H9 (cell line): ENCODE data around the gene GABRE. TPM values are rescaled to one million over a fixed set of nuclear protein-coding genes. Genes with fewer than 3 reads are reported as not detected.

Source experiments
- DNase-seq: peaks from one replicate; pipeline ENCODE4 v3.0.0-alpha.2; 2017
- H2AFZ ChIP-seq: one replicate; pipeline ENCODE4 v1.6.1; 2013; ENCODE audit warnings: mild to moderate bottlenecking, low read length, control low read depth, moderate library complexity
- H2AK5ac ChIP-seq: 2 replicates; pipeline ENCODE4 v1.6.1; 2013; ENCODE audit warnings: low read length, control low read depth, mixed read lengths; ENCODE audit not compliant: insufficient read length
- H2BK120ac ChIP-seq: one replicate; pipeline ENCODE4 v1.6.1; 2013; ENCODE audit warnings: low read depth, mild to moderate bottlenecking, low read length, control low read depth, inconsistent platforms; ENCODE audit not compliant: poor library complexity, severe bottlenecking
- H2BK12ac ChIP-seq: 2 replicates; pipeline ENCODE4 v1.6.1; 2013; ENCODE audit warnings: low read length, control low read depth, mixed read lengths, low read depth; ENCODE audit not compliant: insufficient read length
- H2BK15ac ChIP-seq: 2 replicates; pipeline ENCODE4 v1.6.1; 2013; ENCODE audit warnings: low read depth, low read length, control low read depth
- H2BK20ac ChIP-seq: one replicate; pipeline ENCODE4 v1.6.1; 2013; ENCODE audit warnings: low read depth, mild to moderate bottlenecking, low read length, control low read depth, inconsistent platforms; ENCODE audit not compliant: poor library complexity, severe bottlenecking
- H2BK5ac ChIP-seq: 2 replicates; pipeline ENCODE4 v1.6.1; 2013; ENCODE audit warnings: low read length, control low read depth, mixed read lengths; ENCODE audit not compliant: insufficient read length
- H3K14ac ChIP-seq: 2 replicates; pipeline ENCODE4 v1.6.1; 2013; ENCODE audit warnings: low read length, control low read depth; ENCODE audit not compliant: insufficient read depth
- H3K18ac ChIP-seq: 2 replicates; pipeline ENCODE4 v1.6.1; 2013; ENCODE audit warnings: low read depth, mild to moderate bottlenecking, mixed read lengths, low read length, control low read depth; ENCODE audit not compliant: insufficient read length
- H3K23ac ChIP-seq: 2 replicates; pipeline ENCODE4 v1.6.1; 2013; ENCODE audit warnings: low read length, control low read depth, mixed read lengths, low read depth; ENCODE audit not compliant: insufficient read length
- H3K23me2 ChIP-seq: 2 replicates; pipeline ENCODE4 v1.6.1; 2013; ENCODE audit warnings: low read depth, mild to moderate bottlenecking, mixed read lengths, low read length, control low read depth; ENCODE audit not compliant: insufficient read length, poor library complexity, severe bottlenecking
- H3K27ac ChIP-seq: 2 replicates; pipeline ENCODE4 v1.5.1; 2013; ENCODE audit warnings: low read length, control low read depth, mixed read lengths, low read depth; ENCODE audit not compliant: insufficient read length
- H3K27me3 ChIP-seq: 2 replicates; pipeline ENCODE4 v1.6.1; 2013; ENCODE audit warnings: low read length, control low read depth, inconsistent platforms; ENCODE audit not compliant: insufficient read depth
- H3K4ac ChIP-seq: 2 replicates; pipeline ENCODE4 v1.6.1; 2013; ENCODE audit warnings: low read depth, mild to moderate bottlenecking, control low read depth, inconsistent platforms, low read length, moderate library complexity
- H3K4me1 ChIP-seq: 2 replicates; pipeline ENCODE4 v1.6.1; 2013; ENCODE audit warnings: low read length, control low read depth, inconsistent platforms; ENCODE audit not compliant: insufficient read depth
- H3K4me2 ChIP-seq: 2 replicates; pipeline ENCODE4 v1.6.1; 2013; ENCODE audit warnings: low read length, control low read depth, mixed read lengths; ENCODE audit not compliant: insufficient read length, insufficient read depth
- H3K56ac ChIP-seq: 2 replicates; pipeline ENCODE4 v1.6.1; 2013; ENCODE audit warnings: low read depth, mild to moderate bottlenecking, mixed read lengths, low read length, control low read depth; ENCODE audit not compliant: insufficient read length
- H3K79me1 ChIP-seq: 2 replicates; pipeline ENCODE4 v1.6.1; 2013; ENCODE audit warnings: low read depth, mild to moderate bottlenecking, moderate library complexity, low read length, control low read depth, inconsistent platforms; ENCODE audit not compliant: insufficient read depth, poor library complexity, severe bottlenecking
- H3K79me2 ChIP-seq: 2 replicates; pipeline ENCODE4 v1.6.1; 2013; ENCODE audit warnings: low read length, control low read depth, inconsistent platforms; ENCODE audit not compliant: insufficient read depth
- H3K9ac ChIP-seq: 2 replicates; pipeline ENCODE4 v1.6.1; 2013; ENCODE audit warnings: low read length, control low read depth, mixed read lengths; ENCODE audit not compliant: insufficient read length; ENCODE audit errors: extremely low read depth
- H3K9me3 ChIP-seq: one replicate; pipeline ENCODE4 v1.6.1; 2013; ENCODE audit warnings: low read depth, low read length, inconsistent platforms; ENCODE audit not compliant: control insufficient read depth
- H3T11ph ChIP-seq: one replicate; pipeline ENCODE4 v1.6.1; 2013; ENCODE audit warnings: mild to moderate bottlenecking, low read length, control low read depth, inconsistent platforms
- H4K20me1 ChIP-seq: one replicate; pipeline ENCODE4 v1.6.1; 2013; ENCODE audit not compliant: control insufficient read depth, insufficient read length, insufficient read depth
- H4K5ac ChIP-seq: 2 replicates; pipeline ENCODE4 v1.6.1; 2013; ENCODE audit warnings: low read depth, mild to moderate bottlenecking, mixed read lengths, low read length, control low read depth; ENCODE audit not compliant: insufficient read length
- H4K8ac ChIP-seq: replicated peaks from 2 replicates; pipeline ENCODE4 v1.6.1; 2013; ENCODE audit warnings: low read length, control low read depth, mixed read lengths, low read depth; ENCODE audit not compliant: insufficient read length
- H4K91ac ChIP-seq: 2 replicates; pipeline ENCODE4 v1.6.1; 2013; ENCODE audit warnings: low read depth, mild to moderate bottlenecking, moderate library complexity, mixed read lengths, low read length, control low read depth; ENCODE audit not compliant: insufficient read length
- H3K27ac Mint-ChIP-seq, 3 experiments: 2 replicates in 2 of 3; 3 replicates in 1 of 3; pipeline ENCODE4 v1.8.0; 2020 to 2021; ENCODE audit warnings: mixed read lengths in 3 of 3, mild to moderate bottlenecking in 1 of 3, moderate library complexity in 1 of 3
- H3K27me3 Mint-ChIP-seq: 2 replicates; pipeline ENCODE4 v1.8.0; 2021; ENCODE audit warnings: low read depth, mild to moderate bottlenecking, moderate library complexity, mixed read lengths
- H3K36me3 Mint-ChIP-seq, 3 experiments: 2 replicates in 2 of 3; 3 replicates in 1 of 3; pipeline ENCODE4 v1.8.0; 2020 to 2021; ENCODE audit warnings: low read depth in 3 of 3, mixed read lengths in 3 of 3; ENCODE audit not compliant: insufficient read depth in 1 of 3
- H3K4me1 Mint-ChIP-seq, 2 experiments: 2 replicates each; pipeline ENCODE4 v1.8.0; 2020; ENCODE audit warnings: mixed read lengths in 2 of 2
- H3K4me3 Mint-ChIP-seq, 2 experiments: 2 replicates in 1 of 2; 3 replicates in 1 of 2; pipeline ENCODE4 v1.8.0; 2020 to 2021; ENCODE audit warnings: mild to moderate bottlenecking in 2 of 2, mixed read lengths in 2 of 2, moderate library complexity in 1 of 2
- H3K9me3 Mint-ChIP-seq, 2 experiments: 2 replicates in 1 of 2; 3 replicates in 1 of 2; pipeline ENCODE4 v1.8.0; 2020; ENCODE audit warnings: mild to moderate bottlenecking in 2 of 2, mixed read lengths in 2 of 2, moderate library complexity in 1 of 2
- CTCF ChIP-seq: fragments of 200-600 bp; sonication (generic); conservative IDR thresholded peaks from 3 replicates; pipeline ENCODE4 v1.8.0; 2021; ENCODE audit warnings: antibody characterized with exemption, mild to moderate bottlenecking
- WGBS: extraction: QIAGEN DNeasy Blood & Tissue Kit; methylation state at CpG from one replicate; pipeline ENCODE4 v1.1.7; 2013; ENCODE audit warnings: missing lambda C conversion rate, low lambda C conversion rate, mixed read lengths; ENCODE audit not compliant: insufficient read length; ENCODE audit errors: extremely low coverage; 5-methylcytosine and 5-hydroxymethylcytosine counted together
- total RNA-seq: library from RNA; stranded (reverse); gene quantifications from 2 replicates; pipeline ENCODE4 v1.2.1, GENCODE V29; 2021

The GABRE gene
- total RNA-seq, 1 experiment from 2014 or later: 1.8 TPM

GRCh38 chrX:151994476-151994875, 20.0 kb upstream of the GABRE start:
- peaks cover 64 to 66% of the 10 kb centered on the region in 2 experiments for H3K9me3 Mint-ChIP-seq
- H4K5ac ChIP-seq: no peak overlapping the region
- H3T11ph ChIP-seq: no peak overlapping the region
- H3K27me3 ChIP-seq: no peaks in the 10 kb centered on the region
- H2BK5ac ChIP-seq: no peak overlapping the region
- H3K14ac ChIP-seq: no peak overlapping the region
- H3K27ac Mint-ChIP-seq: no peak overlapping the region
- H2BK20ac ChIP-seq: no peak overlapping the region
- no peak overlapping the region for H2AK5ac ChIP-seq
- WGBS: no CpG with 5 or more reads among the region's 3 CpGs
- no peaks in the 10 kb centered on the region for H3K27me3 Mint-ChIP-seq
- no peak for DNase-seq
- no peak overlapping the region for H3K4me3 Mint-ChIP-seq
- H2BK12ac ChIP-seq: no peak overlapping the region
- H3K23me2 ChIP-seq: no peaks in the 10 kb centered on the region
- H3K56ac ChIP-seq: no peak overlapping the region
- H2BK120ac ChIP-seq: no peak overlapping the region
- no peak overlapping the region for H3K23ac ChIP-seq
- H3K9ac ChIP-seq: no peak overlapping the region
- no peak overlapping the region for H4K91ac ChIP-seq
- H4K8ac ChIP-seq: no peak overlapping the region
- no peak overlapping the region for H3K18ac ChIP-seq
- H3K9me3 ChIP-seq: peaks cover 29% of the 10 kb centered on the region
- no peak overlapping the region for H2AFZ ChIP-seq
- no peak for TF ChIP-seq CTCF
- H2BK15ac ChIP-seq: no peak overlapping the region
- no peaks in the 10 kb centered on the region for H3K36me3 Mint-ChIP-seq
- H3K4ac ChIP-seq: no peak overlapping the region
- no peak overlapping the region for H3K27ac ChIP-seq
- H3K4me1 Mint-ChIP-seq: 0 out of 4 replicates have a peak, but pooled peaks cover 0 to 2% of the 10 kb centered on the region in 2 experiments
- H3K4me2 ChIP-seq: no peak overlapping the region
- H3K79me1 ChIP-seq: no peaks in the 10 kb centered on the region
- H3K79me2 ChIP-seq: no peaks in the 10 kb centered on the region
- no peaks in the 10 kb centered on the region for H4K20me1 ChIP-seq
- H3K4me1 ChIP-seq: no peaks in the 10 kb centered on the region
